ENCODE data around the gene TENT4A. TPM values are rescaled to one million over a fixed set of nuclear protein-coding genes. Genes with fewer than 3 reads are reported as not detected.

The TENT4A gene
- total and polyA plus RNA-seq, 2 of the 13 experiments (the other 11 are each of a cell fraction or from before 2014, with no cell fraction given) = 6.3 to 13.3 TPM

GRCh38 chr5:6723122-6723815 is 10.0 kb downstream of the TENT4A start:
- intact Hi-C loops (cut with micrococcal nuclease; ENCODE audit: unreplicated experiment) (no loop called here), in situ Hi-C loops (cut with HindIII; ENCODE audit: extremely low pct_ligation_motif_present, low pct_unique_long_range_greater_than_20kb) (no loop called here)
- Histone ChIP-seq H3K79me2 (ENCODE audit: insufficient read depth, low read length) (peaks cover 96% of the 10 kb centered on the region), H3K4me1 (ENCODE audit: insufficient read depth, low read length) (peaks cover 25% of the 10 kb centered on the region), H3K27me3 (ENCODE audit: control insufficient read depth in 1 of 2, insufficient read depth in 2 of 2, low read length in 2 of 2) (no peaks in the 10 kb centered on the region), H3K4me2 (ENCODE audit: low read depth, low read length) (no peak overlapping the region), H3K36me3 (replicated peaks in 1 of 2; ENCODE audit: control insufficient read depth in 1 of 2, insufficient read depth in 2 of 2, low read length in 2 of 2) (peaks cover 7 to 54% of the 10 kb centered on the region in 2 experiments; a peak in 4 of 5 replicates), H3K9ac (ENCODE audit: insufficient read depth, low read depth, low read length) (no peak overlapping the region), H2AFZ (ENCODE audit: low read length) (no peak overlapping the region), H4K20me1 (ENCODE audit: insufficient read depth, low read length) (peaks cover 59% of the 10 kb centered on the region), H3K9me3 (ENCODE audit: low read length) (no peaks in the 10 kb centered on the region), H3K4me3 (replicated peaks in 1 of 3; ENCODE audit: insufficient read depth in 1 of 3, low read depth in 2 of 3, low read length in 3 of 3) (no peak overlapping the region), H3K27ac (ENCODE audit: extremely low read length, insufficient read depth, low read length) (no peak overlapping the region)
- FAIRE-seq (no peak), DNase-seq (ENCODE audit: low spot score) (no peak), ATAC-seq (no peak)
- WGBS (ENCODE audit: low lambda C conversion rate) = 97% methylated on average over 13 of the region's 14 CpGs
- BruUV-seq (replicated peaks) = no TSS peak
- ChIA-PET CTCF (ENCODE audit: low intra/inter-chr PET ratio, low total read pairs) (no interaction called here), POLR2A (no interaction called here)
- TF ChIP-seq SMAD9 (CRISPR knock-in tag; IDR thresholded peaks at IDR 0.05) = no peak
- TF ChIP-seq ZNF264 (CRISPR knock-in tag; IDR thresholded peaks at IDR 0.05) = no peak
- no peak for TF ChIP-seq MED1 (CRISPR knock-in tag; IDR thresholded peaks at IDR 0.05)
- TF ChIP-seq ZNF329 (CRISPR knock-in tag; IDR thresholded peaks at IDR 0.05; ENCODE audit: low read depth) = no peak
- no peak for TF ChIP-seq ZNF142 (CRISPR knock-in tag; IDR thresholded peaks at IDR 0.05)
- TF ChIP-seq ZNF768 (CRISPR knock-in tag; IDR thresholded peaks at IDR 0.05) = no peak
- no peak for TF ChIP-seq ARID2 (CRISPR knock-in tag; IDR thresholded peaks at IDR 0.05; ENCODE audit: borderline replicate concordance)
- no peak for TF ChIP-seq ZNF569 (CRISPR knock-in tag; IDR thresholded peaks at IDR 0.05; ENCODE audit: borderline replicate concordance)
- TF ChIP-seq TCF7 (IDR thresholded peaks at IDR 0.05; ENCODE audit: low read depth) = no peak
- no peak for TF ChIP-seq CCAR2 (optimal IDR thresholded peaks at IDR 0.05; ENCODE audit: low read depth, low read length)
- no peak for TF ChIP-seq ZSCAN30 (CRISPR knock-in tag; IDR thresholded peaks at IDR 0.05)
- TF ChIP-seq FLYWCH1 (CRISPR knock-in tag; IDR thresholded peaks at IDR 0.05) = no peak
- no peak for TF ChIP-seq RXRB (CRISPR knock-in tag; IDR thresholded peaks at IDR 0.05; ENCODE audit: borderline replicate concordance)
- no peak for TF ChIP-seq JUND (CRISPR knock-in tag; IDR thresholded peaks at IDR 0.05)
- TF ChIP-seq DRAP1 (CRISPR knock-in tag; IDR thresholded peaks at IDR 0.05) = no peak

Data from HepG2 (cell line).